Activated naive CD4-positive, alpha-beta T cell treated with anti-CD3 and anti-CD28 coated beads, Interleukin-2, amount 50 U/mL, for 24 hours (primary cell): ENCODE data around the gene AKAP13.

Experiments used
- H3K27ac Mint-ChIP-seq: one replicate; pipeline ENCODE4 v1.8.0; 2021; ENCODE audit warnings: mild to moderate bottlenecking, mixed read lengths
- H3K27me3 Mint-ChIP-seq: one replicate; pipeline ENCODE4 v1.8.0; 2021; ENCODE audit warnings: mixed read lengths
- H3K36me3 Mint-ChIP-seq: one replicate; pipeline ENCODE4 v1.8.0; 2021; ENCODE audit warnings: mixed read lengths
- H3K4me1 Mint-ChIP-seq: one replicate; pipeline ENCODE4 v1.8.0; 2021; ENCODE audit warnings: mixed read lengths
- H3K4me3 Mint-ChIP-seq: one replicate; pipeline ENCODE4 v1.8.0; 2021; ENCODE audit warnings: mild to moderate bottlenecking, mixed read lengths
- H3K9me3 Mint-ChIP-seq: one replicate; pipeline ENCODE4 v1.8.0; 2021; ENCODE audit warnings: mixed read lengths

The AKAP13 gene

DNA sequence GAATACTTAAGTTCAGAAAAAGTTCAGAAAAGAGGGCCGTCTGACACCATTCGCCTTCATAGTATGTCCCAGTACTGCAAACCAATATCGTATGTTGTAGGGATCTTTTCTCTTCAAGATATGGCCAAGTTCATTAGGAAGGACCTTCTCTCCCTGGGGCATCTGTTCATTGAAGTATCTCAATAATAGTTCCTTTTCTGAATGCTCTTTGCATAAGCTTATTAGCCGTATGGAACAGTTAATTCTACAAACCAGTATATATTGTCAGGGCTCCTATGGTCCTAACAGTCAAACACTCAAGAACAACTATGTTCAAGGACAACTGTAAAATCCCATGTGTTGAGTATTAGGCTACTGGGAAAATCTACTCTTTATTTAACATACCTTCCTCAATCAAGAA, 211.2 kb downstream of the AKAP13 start:
- peaks cover 28% of the 10 kb centered on the region for H3K4me1 Mint-ChIP-seq
- no peaks in the 10 kb centered on the region for H3K27me3 Mint-ChIP-seq
- no peak overlapping the region for H3K27ac Mint-ChIP-seq
- peaks cover 4% of the 10 kb centered on the region for H3K36me3 Mint-ChIP-seq
- no peaks in the 10 kb centered on the region for H3K9me3 Mint-ChIP-seq
- no peak overlapping the region for H3K4me3 Mint-ChIP-seq

DNA sequence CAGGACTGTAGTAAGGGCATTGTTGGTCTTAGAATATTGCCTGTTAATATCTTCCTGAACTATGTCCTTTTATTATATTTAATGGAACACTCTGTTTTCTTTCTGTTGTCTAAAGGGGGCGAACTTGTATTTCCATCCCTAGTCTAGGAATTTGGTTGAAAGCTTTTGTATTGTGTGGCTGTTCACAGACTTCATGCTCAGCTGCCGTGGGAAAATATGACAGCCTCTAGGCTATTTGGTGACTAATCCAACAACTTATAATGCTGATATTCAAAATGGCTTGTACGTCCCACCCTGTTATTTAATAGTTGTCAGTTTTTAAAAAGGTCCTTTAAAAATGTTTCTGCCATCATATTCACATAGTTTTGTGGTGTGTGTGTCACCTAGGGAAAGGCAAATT, 211.7 kb downstream of the AKAP13 start:
- Mint-ChIP-seq H3K27ac (peak overlapping the region; percentile 65), H3K27me3 (no peaks in the 10 kb centered on the region), H3K4me1 (peaks cover 31% of the 10 kb centered on the region), H3K4me3 (no peak overlapping the region), H3K9me3 (no peaks in the 10 kb centered on the region), H3K36me3 (peaks cover 4% of the 10 kb centered on the region)

DNA sequence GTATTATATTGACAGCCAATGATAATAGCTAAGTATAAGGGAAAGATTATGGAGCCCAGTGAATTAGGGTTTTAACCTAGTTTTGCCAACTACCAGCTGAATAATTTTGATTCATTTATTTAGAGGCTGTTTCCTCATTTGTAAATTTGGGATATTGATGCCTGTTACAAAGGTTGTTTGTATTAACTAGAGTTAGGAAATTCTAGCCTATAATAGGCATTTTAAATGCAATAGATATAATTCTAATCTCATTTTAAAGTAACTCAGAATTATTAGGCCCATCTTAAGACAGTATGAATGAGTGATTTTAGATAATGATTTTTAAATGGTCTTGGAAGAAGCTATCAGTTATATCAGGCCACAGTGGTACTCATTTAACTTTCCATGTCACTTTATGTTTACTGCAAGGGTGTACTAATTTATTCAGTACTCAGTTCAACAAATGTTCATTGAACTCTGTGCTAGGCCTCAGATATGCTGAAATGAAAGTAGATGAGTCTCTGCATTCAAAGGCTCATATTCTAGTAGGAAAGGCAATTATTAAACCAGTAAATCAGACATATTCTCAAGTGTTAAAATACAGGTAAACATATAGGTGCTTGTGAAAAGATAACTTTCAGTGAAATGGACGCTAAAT, 213.5 kb downstream of the AKAP13 start:
- Mint-ChIP-seq H3K4me1 (peaks cover 40% of the 10 kb centered on the region), H3K36me3 (peaks cover 4% of the 10 kb centered on the region), H3K9me3 (no peaks in the 10 kb centered on the region), H3K27ac (peak overlapping the region; percentile 46), H3K27me3 (no peaks in the 10 kb centered on the region), H3K4me3 (no peak overlapping the region)

- H3K27me3 Mint-ChIP-seq, result no peaks in the 10 kb centered on the region
- peak overlapping the region; percentile 92 for H3K27ac Mint-ChIP-seq
- H3K4me1 Mint-ChIP-seq, result peaks cover 44% of the 10 kb centered on the region
- peak overlapping the region; percentile 15 for H3K4me3 Mint-ChIP-seq
- no peaks in the 10 kb centered on the region for H3K36me3 Mint-ChIP-seq
- H3K9me3 Mint-ChIP-seq, result no peaks in the 10 kb centered on the region
Measured at GRCh38 chr15:85595804-85596536, 215.6 kb downstream of the AKAP13 start.

- Mint-ChIP-seq H3K27ac (no peak overlapping the region), H3K9me3 (no peaks in the 10 kb centered on the region), H3K4me1 (peaks cover 44% of the 10 kb centered on the region), H3K27me3 (no peaks in the 10 kb centered on the region), H3K36me3 (no peaks in the 10 kb centered on the region), H3K4me3 (peak overlapping the region; percentile 2)
Measured at GRCh38 chr15:85597155-85597815, 216.9 kb downstream of the AKAP13 start.

DNA sequence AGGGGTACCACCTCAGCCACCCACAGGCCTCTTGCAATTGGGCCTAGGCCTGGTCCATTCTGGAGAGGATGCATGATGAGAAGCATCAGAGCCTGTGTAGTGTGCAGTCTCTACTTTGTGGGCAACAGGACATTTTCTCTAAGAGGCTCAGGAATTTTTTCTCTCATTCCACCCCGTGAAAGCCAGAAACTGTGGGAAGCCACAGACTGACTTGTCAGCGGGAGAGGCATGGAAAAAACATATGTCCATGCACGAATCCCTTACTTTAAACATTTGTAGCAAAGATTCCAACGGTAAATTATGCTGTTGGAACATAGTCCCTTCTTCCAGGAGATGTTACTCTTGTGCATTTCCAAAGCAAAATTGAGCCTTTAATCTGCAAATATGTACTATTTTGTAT, 217.8 kb downstream of the AKAP13 start:
- peak overlapping the region; percentile 2 for H3K4me3 Mint-ChIP-seq
- no peak overlapping the region for H3K27ac Mint-ChIP-seq
- no peaks in the 10 kb centered on the region for H3K27me3 Mint-ChIP-seq
- H3K4me1 Mint-ChIP-seq, result peaks cover 44% of the 10 kb centered on the region
- peaks cover 1% of the 10 kb centered on the region for H3K36me3 Mint-ChIP-seq
- H3K9me3 Mint-ChIP-seq, result no peaks in the 10 kb centered on the region

GRCh38 chr15:85598718-85599398, 218.5 kb downstream of the AKAP13 start:
- peaks cover 38% of the 10 kb centered on the region for H3K4me1 Mint-ChIP-seq
- H3K27me3 Mint-ChIP-seq, result no peaks in the 10 kb centered on the region
- no peak overlapping the region for H3K27ac Mint-ChIP-seq
- peaks cover 3% of the 10 kb centered on the region for H3K36me3 Mint-ChIP-seq
- no peak overlapping the region for H3K4me3 Mint-ChIP-seq
- no peaks in the 10 kb centered on the region for H3K9me3 Mint-ChIP-seq

DNA sequence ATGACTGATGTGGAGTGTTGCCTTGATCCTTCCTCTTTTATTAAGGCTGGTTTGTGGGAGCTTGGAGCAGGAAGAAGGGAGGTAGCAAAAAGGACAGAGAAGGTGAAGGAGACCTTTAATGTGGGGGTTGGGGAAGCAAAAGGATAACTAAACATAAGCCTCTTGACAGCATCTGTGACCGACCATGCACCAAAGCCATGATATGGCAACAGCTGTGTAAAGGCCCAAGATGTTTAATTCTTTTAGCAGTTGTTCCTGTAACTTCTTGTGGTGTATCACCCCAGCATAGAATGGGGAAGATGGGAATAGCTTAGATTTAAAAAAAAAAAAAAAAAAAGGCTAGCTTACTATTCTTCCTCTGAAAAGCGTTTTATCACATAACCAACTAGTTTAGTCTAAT, 219.6 kb downstream of the AKAP13 start:
- no peak overlapping the region for H3K27ac Mint-ChIP-seq
- H3K4me3 Mint-ChIP-seq, result no peak overlapping the region
- H3K4me1 Mint-ChIP-seq, result peaks cover 37% of the 10 kb centered on the region
- no peaks in the 10 kb centered on the region for H3K9me3 Mint-ChIP-seq
- no peaks in the 10 kb centered on the region for H3K27me3 Mint-ChIP-seq
- H3K36me3 Mint-ChIP-seq, result peaks cover 6% of the 10 kb centered on the region

- no peaks in the 10 kb centered on the region for H3K9me3 Mint-ChIP-seq
- H3K4me3 Mint-ChIP-seq, result no peak overlapping the region
- H3K36me3 Mint-ChIP-seq, result peaks cover 10% of the 10 kb centered on the region
- no peaks in the 10 kb centered on the region for H3K27me3 Mint-ChIP-seq
- H3K4me1 Mint-ChIP-seq, result peaks cover 11% of the 10 kb centered on the region
- no peak overlapping the region for H3K27ac Mint-ChIP-seq
Measured at GRCh38 chr15:85603160-85603559, 222.8 kb downstream of the AKAP13 start.

- no peaks in the 10 kb centered on the region for H3K27me3 Mint-ChIP-seq
- peaks cover 11% of the 10 kb centered on the region for H3K4me1 Mint-ChIP-seq
Measured at GRCh38 chr15:85603703-85604102, 223.3 kb downstream of the AKAP13 start.

DNA sequence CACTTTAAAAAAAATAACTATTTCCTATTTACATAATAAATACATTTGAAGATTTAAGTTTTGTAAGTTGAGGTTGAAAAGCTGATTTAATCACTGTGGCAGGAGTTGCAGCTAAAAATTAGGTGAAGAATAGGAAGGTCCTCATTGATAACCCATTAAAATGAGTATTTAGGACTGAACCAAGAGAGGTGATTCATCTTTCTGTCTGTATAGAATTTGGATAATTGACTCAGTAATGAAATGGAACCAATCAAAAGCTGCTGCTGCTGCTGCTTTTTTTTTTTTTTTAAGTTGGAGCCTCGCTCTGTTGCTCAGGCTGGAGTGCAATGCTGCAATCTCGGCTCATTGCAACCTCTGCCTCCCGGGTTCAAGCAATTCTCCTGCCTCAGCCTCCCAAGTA, 223.8 kb downstream of the AKAP13 start:
- Mint-ChIP-seq H3K9me3 (no peaks in the 10 kb centered on the region), H3K4me1 (peaks cover 7% of the 10 kb centered on the region), H3K27me3 (no peaks in the 10 kb centered on the region), H3K36me3 (peaks cover 10% of the 10 kb centered on the region), H3K4me3 (no peak overlapping the region), H3K27ac (no peak overlapping the region)

More at GRCh38 chr15:85603703-85604102, 223.3 kb downstream of the AKAP13 start:
- Mint-ChIP-seq H3K36me3 (peaks cover 10% of the 10 kb centered on the region), H3K4me3 (no peak overlapping the region), H3K27ac (no peak overlapping the region), H3K9me3 (no peaks in the 10 kb centered on the region)

- Mint-ChIP-seq H3K4me3 (no peak overlapping the region), H3K9me3 (no peaks in the 10 kb centered on the region), H3K27ac (peak overlapping the region; percentile 77), H3K36me3 (peaks cover 17% of the 10 kb centered on the region), H3K4me1 (peaks cover 13% of the 10 kb centered on the region), H3K27me3 (no peaks in the 10 kb centered on the region)
Measured at GRCh38 chr15:85606738-85607137, 226.3 kb downstream of the AKAP13 start.

- Mint-ChIP-seq H3K27me3 (no peaks in the 10 kb centered on the region), H3K27ac (peak overlapping the region; percentile 77), H3K4me1 (peaks cover 13% of the 10 kb centered on the region), H3K9me3 (no peaks in the 10 kb centered on the region), H3K36me3 (peaks cover 18% of the 10 kb centered on the region), H3K4me3 (no peak overlapping the region)
Measured at GRCh38 chr15:85607141-85607806, 226.9 kb downstream of the AKAP13 start.

- Mint-ChIP-seq H3K4me1 (peaks cover 13% of the 10 kb centered on the region), H3K9me3 (no peaks in the 10 kb centered on the region), H3K4me3 (no peak overlapping the region), H3K27ac (no peak overlapping the region), H3K36me3 (peaks cover 17% of the 10 kb centered on the region), H3K27me3 (no peaks in the 10 kb centered on the region)
Measured at GRCh38 chr15:85607842-85608241, 227.4 kb downstream of the AKAP13 start.

DNA sequence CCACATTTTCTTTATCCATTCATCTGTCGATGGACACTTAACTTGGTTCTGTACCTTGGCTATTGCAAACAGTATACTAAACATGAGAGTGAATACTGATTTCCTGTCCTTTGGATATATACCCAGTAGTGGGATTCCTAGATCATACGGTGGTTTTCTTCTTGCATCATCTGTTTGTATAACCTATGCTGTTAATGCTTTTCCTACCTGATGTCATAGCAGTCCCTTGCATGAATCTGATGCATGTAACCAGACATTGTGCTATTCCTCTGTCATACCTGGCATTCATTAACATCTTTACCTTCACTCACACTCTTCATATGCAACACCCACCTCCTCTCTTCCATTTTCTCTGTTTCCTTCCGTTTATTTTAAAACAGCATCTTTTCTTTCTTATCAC, 229.1 kb downstream of the AKAP13 start:
- no peaks in the 10 kb centered on the region for H3K27me3 Mint-ChIP-seq
- no peaks in the 10 kb centered on the region for H3K9me3 Mint-ChIP-seq
- H3K27ac Mint-ChIP-seq, result no peak overlapping the region
- H3K4me3 Mint-ChIP-seq, result no peak overlapping the region
- peaks cover 15% of the 10 kb centered on the region for H3K36me3 Mint-ChIP-seq
- peaks cover 13% of the 10 kb centered on the region for H3K4me1 Mint-ChIP-seq
